GM19043 (cell line): Measurements from ENCODE around the gene PBX1.

Experiments used
- ATAC-seq: cut with Tn5 transposase; IDR thresholded peaks from one replicate; pipeline ENCODE4 v1.9.1; 2021; ENCODE audit warnings: low read depth; ENCODE audit not compliant: unreplicated experiment

The PBX1 gene

GRCh38 chr1:164660775-164661174 lies 101.8 kb downstream of the PBX1 start:
- ATAC-seq: no peak

- ATAC-seq: no peak
Measured at GRCh38 chr1:164662462-164662861, 103.5 kb downstream of the PBX1 start.

GRCh38 chr1:164662955-164663354 lies 104.0 kb downstream of the PBX1 start:
- ATAC-seq: no peak

GRCh38 chr1:164664127-164664526 lies 105.1 kb downstream of the PBX1 start:
- ATAC-seq: no peak

- no peak for ATAC-seq
Measured at GRCh38 chr1:164667001-164667400, 108.0 kb downstream of the PBX1 start.

GRCh38 chr1:164667600-164667999 lies 108.6 kb downstream of the PBX1 start:
- ATAC-seq: no peak

GRCh38 chr1:164668491-164669400 lies 109.8 kb downstream of the PBX1 start:
- ATAC-seq: no peak

GRCh38 chr1:164670026-164670425 lies 111.0 kb downstream of the PBX1 start:
- ATAC-seq: no peak

- ATAC-seq: no peak
Measured at GRCh38 chr1:164670786-164671185, 111.8 kb downstream of the PBX1 start.

GRCh38 chr1:164671323-164671965 lies 112.5 kb downstream of the PBX1 start:
- ATAC-seq: no peak

- no peak for ATAC-seq
Measured at GRCh38 chr1:164671966-164672571, 113.1 kb downstream of the PBX1 start.

GRCh38 chr1:164672588-164672987 lies 113.6 kb downstream of the PBX1 start:
- no peak for ATAC-seq

- ATAC-seq: no peak
Measured at GRCh38 chr1:164673584-164674214, 114.7 kb downstream of the PBX1 start.

GRCh38 chr1:164675342-164675904 lies 116.4 kb downstream of the PBX1 start:
- no peak for ATAC-seq

GRCh38 chr1:164678136-164678700 lies 119.2 kb downstream of the PBX1 start:
- ATAC-seq: no peak

GRCh38 chr1:164682570-164682969 lies 123.6 kb downstream of the PBX1 start:
- ATAC-seq: no peak

- no peak for ATAC-seq
Measured at GRCh38 chr1:164683235-164683634, 124.3 kb downstream of the PBX1 start.

- ATAC-seq: no peak
Measured at GRCh38 chr1:164685266-164686035, 126.5 kb downstream of the PBX1 start.

GRCh38 chr1:164687777-164688176 lies 128.8 kb downstream of the PBX1 start:
- ATAC-seq: no peak

- ATAC-seq: no peak
Measured at GRCh38 chr1:164688791-164689190, 129.8 kb downstream of the PBX1 start.
